Panc1 (cell line): Measurements from ENCODE around the gene GOLGA8R. TPM values are rescaled to one million over a fixed set of nuclear protein-coding genes. Genes with fewer than 3 reads are reported as not detected.
"Not testable (repeated sequence)": the region's sequence is repeated elsewhere in the genome, so short reads cannot be mapped to it uniquely, and the experiment has no call there.

Experiments used
- ATAC-seq: fragments of 200-7000 bp; cut with Tn5 transposase; 2 replicates; pipeline ENCODE4 v1.9.1; 2020; ENCODE audit warnings: mild to moderate bottlenecking, moderate library complexity
- Bru-seq: library from RNA; stranded (reverse); fragments of 400-500 nt; gene quantifications from one replicate; lab custom pipeline; 2021; lab: Mats Ljungman, UMichigan
- BruChase-seq, 2 experiments: library from RNA; stranded (reverse); fragments of 400-500 nt; gene quantifications; one replicate each; lab custom pipeline; 2021; lab: Mats Ljungman, UMichigan
- BruUV-seq: library from RNA; stranded (reverse); fragments of 400-500 nt; replicated peaks from 2 replicates; lab custom pipeline; 2021; lab: Mats Ljungman, UMichigan
- CTCF ChIA-PET: fragments of 300-600 bp; sonication (Branson Sonifier 250); formaldehyde crosslinking; loops from one replicate; lab custom pipeline; 2022; ENCODE audit warnings: antibody characterized with exemption; lab: Charles Lee
- POLR2A ChIA-PET: fragments of 300-600 bp; sonication (Branson Sonifier 250); formaldehyde crosslinking; loops from one replicate; lab custom pipeline; 2022; ENCODE audit warnings: antibody characterized with exemption; lab: Charles Lee
- DNase-seq: peaks from one replicate; pipeline ENCODE4 v3.0.0-alpha.2; 2010; ENCODE audit warnings: low read depth, low spot score
- H3K27ac ChIP-seq: 2 replicates; pipeline ENCODE4 v1.5.1; 2011; ENCODE audit warnings: mild to moderate bottlenecking, low read length, inconsistent platforms
- H3K27me3 ChIP-seq: fragments of 200-500 bp; sonication (Bioruptor generic); 2 replicates; pipeline ENCODE4 v1.6.0; 2014; ENCODE audit warnings: low read length, inconsistent platforms; ENCODE audit not compliant: control insufficient read depth, insufficient read depth
- H3K36me3 ChIP-seq: fragments of 200-500 bp; sonication (Bioruptor generic); 2 replicates; pipeline ENCODE4 v1.5.1; 2014; ENCODE audit warnings: inconsistent platforms, mild to moderate bottlenecking, low read length, moderate library complexity; ENCODE audit not compliant: control insufficient read depth, insufficient read depth
- H3K4me1 ChIP-seq: 2 replicates; pipeline ENCODE4 v1.5.1; 2011; ENCODE audit warnings: inconsistent platforms, mild to moderate bottlenecking, low read length, moderate library complexity; ENCODE audit not compliant: control insufficient read depth, insufficient read depth
- H3K4me3 ChIP-seq, 2 experiments: 2 replicates each; pipeline ENCODE4 v1.5.1; 2011 to 2012; ENCODE audit warnings: low read depth in 2 of 2, low read length in 2 of 2, mild to moderate bottlenecking in 2 of 2, inconsistent platforms in 1 of 2, moderate library complexity in 1 of 2
- H3K9me3 ChIP-seq: fragments of 200-500 bp; sonication (Bioruptor generic); 2 replicates; pipeline ENCODE4 v1.5.1; 2014; ENCODE audit warnings: low read depth, mild to moderate bottlenecking, inconsistent platforms, low read length, moderate library complexity; ENCODE audit not compliant: control insufficient read depth, insufficient read depth
- in situ Hi-C: cut with HindIII; loops from 2 replicates; pipeline ENCODE4 v1.10.0; 2016; ENCODE audit warnings: low sequenced_read_pairs, low pct_unique_long_range_greater_than_20kb
- intact Hi-C: fragments of 100-400 bp; cut with micrococcal nuclease; formaldehyde crosslinking; loops from one replicate; pipeline ENCODE4 v1.10.0; 2022; ENCODE audit not compliant: unreplicated experiment
- long read RNA-seq: library from polyadenylated mRNA; unstranded; transcript quantifications from one replicate; pipeline ENCODE4 v2.0.0, GENCODE V29; 2021; ENCODE audit not compliant: unreplicated experiment
- polyA plus RNA-seq: library from polyadenylated mRNA; unstranded; fragments of >200 nt; gene quantifications from one replicate; pipeline ENCODE4 v1.2.1, GENCODE V29; 2012; ENCODE audit warnings: missing spikeins; ENCODE audit not compliant: insufficient read length
- total RNA-seq: library from RNA; stranded (reverse); gene quantifications from one replicate; pipeline ENCODE4 v1.2.1, GENCODE V29; 2021; ENCODE audit not compliant: unreplicated experiment

The GOLGA8R gene, protein sequence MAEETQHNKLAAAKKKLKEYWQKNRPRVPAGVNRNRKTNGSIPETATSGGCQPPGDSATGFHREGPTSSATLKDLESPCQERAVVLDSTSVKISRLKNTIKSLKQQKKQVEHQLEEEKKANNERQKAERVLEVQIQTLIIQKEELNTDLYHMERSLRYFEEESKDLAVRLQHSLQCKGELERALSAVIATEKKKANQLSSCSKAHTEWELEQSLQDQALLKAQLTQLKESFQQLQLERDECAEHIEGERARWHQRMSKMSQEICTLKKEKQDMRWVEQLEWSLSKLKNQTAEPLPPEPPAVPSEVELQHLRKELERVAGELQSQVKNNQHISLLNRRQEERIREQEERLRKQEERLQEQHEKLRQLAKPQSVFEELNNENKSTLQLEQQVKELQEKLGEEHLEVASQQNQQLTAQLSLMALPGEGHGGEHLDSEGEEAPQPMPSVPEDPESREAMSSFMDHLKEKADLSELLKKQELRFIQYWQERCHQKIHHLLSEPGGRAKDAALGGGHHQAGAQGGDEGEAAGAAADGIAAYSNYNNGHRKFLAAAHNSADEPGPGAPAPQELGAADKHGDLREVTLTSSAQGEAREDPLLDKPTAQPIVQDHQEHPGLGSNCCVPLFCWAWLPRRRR
- total RNA-seq, result 0.80 TPM
- 1.7 TPM for polyA plus RNA-seq
- Bru-seq, nascent RNA, result percentile 31 among the genes with signal in this experiment
- percentile 37 among the genes with signal in this experiment for BruChase-seq, experiment 1, labeled RNA remaining after a 2-hour chase
- percentile 47 among the genes with signal in this experiment for BruChase-seq, experiment 2, labeled RNA remaining after a 6-hour chase
- long read RNA-seq, result 0 reads

DNA sequence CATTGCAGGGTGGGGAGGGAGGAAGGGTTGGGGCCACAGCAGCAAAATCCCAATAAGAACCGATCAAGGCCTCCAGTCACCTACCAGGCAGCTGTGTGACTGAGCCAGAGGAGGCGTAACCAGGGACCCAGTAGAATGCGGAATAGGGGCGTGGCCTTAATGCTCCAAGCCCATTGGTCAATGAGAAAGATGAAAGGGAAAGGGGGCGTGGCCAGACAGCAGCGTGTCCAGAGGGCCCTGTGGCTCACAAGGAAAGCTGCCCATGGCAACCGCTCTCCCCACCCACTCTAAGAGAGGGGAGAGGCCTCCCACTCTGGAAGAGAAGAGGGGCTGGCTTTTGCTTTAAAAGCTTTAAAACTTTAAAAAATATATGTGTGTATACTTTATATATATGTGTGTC lies at the start of gene GOLGA8R:
Gene GOLGA8R, minus strand, starts transcription at position 101 of the 400 bp plus-strand sequence. Its CDS starts 98 bp downstream, at position 3.
- DNase-seq, H3K27me3 ChIP-seq, in situ Hi-C loops, POLR2A ChIA-PET, H3K9me3 ChIP-seq, intact Hi-C loops, BruUV-seq, H3K27ac ChIP-seq, H3K4me3 ChIP-seq, H3K4me1 ChIP-seq, CTCF ChIA-PET, H3K36me3 ChIP-seq, ATAC-seq: not testable (repeated sequence)

DNA sequence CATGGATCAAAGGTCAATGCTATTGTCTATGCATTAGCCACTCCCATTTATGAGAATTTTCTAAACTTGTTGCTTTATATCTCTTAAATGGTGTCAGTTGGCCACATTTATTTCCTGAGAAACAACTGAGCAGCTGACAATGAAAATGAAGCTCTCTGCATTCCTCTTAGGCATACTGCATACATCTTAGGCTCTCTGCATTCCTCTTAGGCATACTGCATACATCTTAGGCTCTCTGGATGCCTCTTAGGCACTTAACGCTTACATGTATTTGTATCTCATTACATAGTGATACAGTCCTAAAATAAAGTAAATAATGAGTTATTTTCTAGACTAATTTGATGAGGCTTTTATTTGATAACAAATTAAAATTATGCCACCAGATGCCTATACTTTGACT lies 49.8 kb upstream of the GOLGA8R start:
- H3K27me3 ChIP-seq, intact Hi-C loops, H3K4me1 ChIP-seq, H3K36me3 ChIP-seq, POLR2A ChIA-PET, ATAC-seq, in situ Hi-C loops, H3K9me3 ChIP-seq, H3K27ac ChIP-seq, CTCF ChIA-PET, H3K4me3 ChIP-seq, DNase-seq: not testable (repeated sequence)
- TSS peak; percentile 74 for BruUV-seq

DNA sequence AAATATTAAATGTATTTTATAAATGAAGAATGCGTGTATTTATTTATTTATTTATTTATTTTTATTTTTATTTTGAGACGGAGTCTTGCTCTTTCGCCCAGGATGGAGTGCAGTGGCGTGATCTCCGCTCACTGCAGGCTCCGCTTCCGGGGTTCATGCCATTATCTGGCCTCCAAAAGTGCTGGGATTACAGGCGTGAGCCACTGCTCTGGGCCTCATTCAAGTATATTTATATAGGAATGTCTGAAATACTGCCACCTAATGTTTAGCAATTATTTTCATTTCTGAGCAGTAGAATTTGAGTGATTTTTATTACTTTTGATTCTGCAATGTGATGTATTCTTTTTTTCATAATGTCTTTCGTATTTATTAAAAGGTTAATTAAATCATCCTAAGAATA lies 48.1 kb upstream of the GOLGA8R start:
- H3K27ac ChIP-seq, intact Hi-C loops, H3K36me3 ChIP-seq, ATAC-seq, H3K9me3 ChIP-seq, H3K27me3 ChIP-seq, in situ Hi-C loops, BruUV-seq, DNase-seq, CTCF ChIA-PET, POLR2A ChIA-PET, H3K4me3 ChIP-seq, H3K4me1 ChIP-seq: not testable (repeated sequence)

DNA sequence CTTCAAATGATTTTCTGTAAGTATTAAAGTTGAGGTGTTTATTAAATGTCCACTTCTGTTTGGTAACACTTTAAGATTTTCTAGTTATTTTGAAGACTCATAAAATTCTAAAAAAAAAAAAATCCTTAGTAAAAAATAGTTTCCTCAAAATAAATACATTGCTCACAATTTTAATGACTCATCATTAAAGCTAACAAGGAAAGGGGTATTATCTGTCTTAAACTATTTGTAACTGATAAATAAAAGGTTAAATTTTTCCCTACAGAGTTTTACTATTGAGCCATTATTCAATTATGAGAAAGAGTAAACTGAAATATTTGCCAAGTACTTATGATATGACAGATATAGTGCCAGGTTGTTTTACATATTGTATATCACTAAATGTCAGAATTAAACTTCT lies 38.6 kb upstream of the GOLGA8R start:
- BruUV-seq, H3K27me3 ChIP-seq, intact Hi-C loops, in situ Hi-C loops, ATAC-seq, H3K4me3 ChIP-seq, H3K36me3 ChIP-seq, CTCF ChIA-PET, DNase-seq, H3K9me3 ChIP-seq, H3K4me1 ChIP-seq, POLR2A ChIA-PET, H3K27ac ChIP-seq: not testable (repeated sequence)

DNA sequence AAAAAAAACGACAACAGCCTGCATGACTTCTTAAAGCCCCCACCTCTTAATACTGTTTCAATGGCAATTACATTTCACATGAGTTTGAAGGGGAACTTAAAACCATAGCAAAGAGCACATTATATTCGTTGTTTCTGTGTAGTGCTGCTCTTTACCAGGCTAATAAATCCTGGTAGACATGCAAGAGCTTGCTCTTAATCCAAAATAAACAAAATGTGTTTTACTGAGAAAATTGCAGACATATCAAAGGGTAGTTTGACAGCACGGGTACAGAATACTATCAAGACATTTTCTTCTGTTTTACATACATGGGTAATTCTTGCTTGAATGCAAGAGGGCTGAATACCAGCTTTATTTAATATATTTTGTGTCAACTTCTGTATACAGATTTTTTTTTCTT lies 24.3 kb upstream of the GOLGA8R start:
- H3K36me3 ChIP-seq, ATAC-seq, BruUV-seq, H3K4me3 ChIP-seq, H3K9me3 ChIP-seq, H3K27ac ChIP-seq, in situ Hi-C loops, H3K4me1 ChIP-seq, POLR2A ChIA-PET, CTCF ChIA-PET, DNase-seq, H3K27me3 ChIP-seq, intact Hi-C loops: not testable (repeated sequence)

DNA sequence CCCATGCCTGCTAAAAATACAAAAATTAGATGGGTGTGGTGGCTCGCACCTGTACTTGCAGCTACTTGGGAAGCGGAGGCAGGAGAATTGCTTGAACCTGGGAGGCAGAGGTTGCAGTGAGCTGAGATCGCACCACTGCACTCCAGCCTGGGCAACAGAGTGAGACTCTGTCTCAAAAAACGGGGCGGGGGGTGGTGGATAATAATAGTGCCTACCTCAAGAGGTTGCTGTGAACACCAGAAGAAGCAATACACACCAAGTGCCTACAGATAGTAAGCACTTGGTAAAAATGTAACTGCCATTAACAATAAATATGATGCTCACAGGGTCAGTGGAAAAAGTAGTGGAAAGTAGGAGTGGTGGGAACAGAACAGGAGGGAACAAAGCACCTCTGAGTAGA lies 21.8 kb upstream of the GOLGA8R start:
- H3K27me3 ChIP-seq, intact Hi-C loops, H3K4me3 ChIP-seq, DNase-seq, ATAC-seq, in situ Hi-C loops, POLR2A ChIA-PET, BruUV-seq, H3K36me3 ChIP-seq, CTCF ChIA-PET, H3K27ac ChIP-seq, H3K4me1 ChIP-seq, H3K9me3 ChIP-seq: not testable (repeated sequence)

DNA sequence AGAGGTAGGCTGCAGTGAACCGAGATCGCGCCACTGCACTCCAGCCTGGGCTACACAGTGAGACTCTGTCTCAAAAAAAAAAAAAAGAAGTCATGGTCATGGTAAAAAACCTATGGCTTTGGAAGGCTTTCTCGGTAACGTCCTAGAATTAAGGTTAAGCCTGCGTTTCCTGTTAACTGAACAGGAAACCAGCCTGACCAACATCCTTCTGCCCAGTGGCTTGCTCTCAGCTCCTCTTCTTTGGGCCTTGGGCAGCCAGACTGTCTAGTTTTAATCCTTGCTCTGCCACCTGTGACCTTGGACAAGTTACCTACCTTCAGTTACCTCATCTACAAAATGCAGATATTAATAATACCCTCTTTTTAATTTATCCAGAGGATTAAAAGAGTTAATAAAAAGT lies 6.7 kb upstream of the GOLGA8R start:
- CTCF ChIA-PET, H3K4me3 ChIP-seq, in situ Hi-C loops, H3K27ac ChIP-seq, H3K9me3 ChIP-seq, H3K36me3 ChIP-seq, H3K27me3 ChIP-seq, intact Hi-C loops, DNase-seq, BruUV-seq, POLR2A ChIA-PET, ATAC-seq, H3K4me1 ChIP-seq: not testable (repeated sequence)
